Measurements from ENCODE around the gene ARHGAP6.

Gene ARHGAP6

DNA sequence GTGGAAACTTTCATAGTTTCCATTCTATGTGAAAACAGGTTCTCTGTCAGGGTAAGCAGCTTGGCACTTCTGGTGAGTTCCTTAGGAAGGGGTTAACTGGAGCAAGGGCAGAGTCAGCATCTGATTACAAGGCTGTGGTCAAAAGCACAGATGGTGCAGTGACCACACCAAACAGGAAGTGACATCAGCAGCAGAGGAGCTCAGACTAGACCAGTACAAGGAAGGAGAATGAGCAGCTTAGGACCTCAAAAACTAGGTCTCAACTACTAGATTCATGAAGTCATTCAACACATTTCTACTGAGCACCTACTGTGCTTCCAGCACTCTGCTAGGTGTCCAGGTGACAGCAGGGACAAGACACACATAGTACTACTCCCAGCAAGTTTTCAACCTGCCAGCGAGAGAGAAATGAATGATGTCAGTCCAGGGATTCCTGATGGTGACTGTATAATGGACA, 242.3 kb downstream of the ARHGAP6 start:
- TF ChIP-seq CTCF (conservative IDR thresholded peaks at IDR 0.05; ENCODE audit: low read depth, low read length): no peak
- Histone ChIP-seq H3K4me2 (peak overlapping the region; percentile 82), H3K4me3 (IDR thresholded peaks at IDR 0.05; ENCODE audit: insufficient read depth, low read depth, low read length) (no peak overlapping the region), H4K20me1 (ENCODE audit: insufficient read depth) (no peaks in the 10 kb centered on the region), H3K36me3 (ENCODE audit: insufficient read depth) (no peaks in the 10 kb centered on the region), H2AFZ (ENCODE audit: low read depth) (no peak overlapping the region), H3K4me1 (ENCODE audit: low read depth, poor library complexity, severe bottlenecking) (peaks cover 69% of the 10 kb centered on the region), H3K79me2 (ENCODE audit: insufficient read depth, low read depth) (peaks cover 63% of the 10 kb centered on the region), H3K27ac (peak overlapping the region; percentile 93), H3K27me3 (ENCODE audit: insufficient read depth, low read depth) (no peaks in the 10 kb centered on the region), H3K9ac (peak overlapping the region; percentile 62)

GRCh38 chrX:11422525-11422857, 243.2 kb downstream of the ARHGAP6 start:
- H3K27me3 ChIP-seq (ENCODE audit: insufficient read depth, low read depth): no peaks in the 10 kb centered on the region
- no peaks in the 10 kb centered on the region for H4K20me1 ChIP-seq (ENCODE audit: insufficient read depth)
- no peak for TF ChIP-seq CTCF (conservative IDR thresholded peaks at IDR 0.05; ENCODE audit: low read depth, low read length)
- no peak overlapping the region for H2AFZ ChIP-seq (ENCODE audit: low read depth)
- peaks cover 63% of the 10 kb centered on the region for H3K79me2 ChIP-seq (ENCODE audit: insufficient read depth, low read depth)
- H3K9ac ChIP-seq: no peak overlapping the region
- peaks cover 68% of the 10 kb centered on the region for H3K4me1 ChIP-seq (ENCODE audit: low read depth, poor library complexity, severe bottlenecking)
- no peaks in the 10 kb centered on the region for H3K36me3 ChIP-seq (ENCODE audit: insufficient read depth)
- H3K27ac ChIP-seq: peak overlapping the region; percentile 93
- no peak overlapping the region for H3K4me3 ChIP-seq (IDR thresholded peaks at IDR 0.05; ENCODE audit: insufficient read depth, low read depth, low read length)
- peak overlapping the region; percentile 82 for H3K4me2 ChIP-seq

DNA sequence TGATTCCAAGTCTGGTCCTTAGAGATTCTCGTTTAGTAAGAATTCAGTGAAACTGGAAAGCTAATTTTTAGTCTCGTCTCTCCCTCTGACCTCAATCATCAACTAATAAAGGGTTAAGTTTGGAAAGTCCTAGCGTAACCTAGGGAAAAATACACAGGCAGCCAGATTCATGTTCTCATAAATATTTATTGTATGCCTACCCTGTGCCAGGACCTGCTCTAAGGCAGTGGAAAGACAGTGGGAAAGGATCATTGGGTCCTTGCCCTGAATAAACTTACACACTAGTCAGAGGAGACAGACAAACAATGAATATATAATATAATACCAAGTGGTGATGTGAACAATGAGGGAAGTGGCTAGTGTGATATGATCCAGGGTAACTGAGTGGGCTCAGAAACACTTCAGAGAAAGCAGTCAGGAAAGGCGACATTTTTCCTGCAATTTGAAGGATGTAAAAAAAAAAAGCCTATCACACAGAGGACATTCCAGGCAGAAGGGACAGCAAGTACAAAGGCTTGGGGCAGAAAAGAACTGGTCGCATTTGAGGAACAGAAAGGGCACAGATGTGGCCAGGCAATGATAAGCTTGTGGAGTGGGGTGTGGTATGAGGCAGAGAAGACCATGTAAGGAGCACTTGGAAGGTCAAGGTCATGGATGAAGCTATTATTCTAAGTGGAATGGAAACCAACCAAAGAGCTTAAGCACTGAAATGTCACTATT, 243.8 kb downstream of the ARHGAP6 start:
- Histone ChIP-seq H4K20me1 (ENCODE audit: insufficient read depth) (no peaks in the 10 kb centered on the region), H3K4me3 (IDR thresholded peaks at IDR 0.05; ENCODE audit: insufficient read depth, low read depth, low read length) (no peak overlapping the region), H2AFZ (ENCODE audit: low read depth) (no peak overlapping the region), H3K27me3 (ENCODE audit: insufficient read depth, low read depth) (no peaks in the 10 kb centered on the region), H3K4me1 (ENCODE audit: low read depth, poor library complexity, severe bottlenecking) (peaks cover 68% of the 10 kb centered on the region), H3K79me2 (ENCODE audit: insufficient read depth, low read depth) (peaks cover 62% of the 10 kb centered on the region), H3K36me3 (ENCODE audit: insufficient read depth) (no peaks in the 10 kb centered on the region), H3K4me2 (peak overlapping the region; percentile 82), H3K9ac (no peak overlapping the region), H3K27ac (peak overlapping the region; percentile 93; the same call in 1 of the 2 replicates)
- no peak for TF ChIP-seq CTCF (conservative IDR thresholded peaks at IDR 0.05; ENCODE audit: low read depth, low read length)

GRCh38 chrX:11420851-11421250, 244.9 kb downstream of the ARHGAP6 start:
- Histone ChIP-seq H3K27ac (no peak overlapping the region; the same call in 1 of the 2 replicates), H3K79me2 (ENCODE audit: insufficient read depth, low read depth) (peaks cover 51% of the 10 kb centered on the region), H2AFZ (ENCODE audit: low read depth) (no peak overlapping the region), H4K20me1 (ENCODE audit: insufficient read depth) (no peaks in the 10 kb centered on the region), H3K27me3 (ENCODE audit: insufficient read depth, low read depth) (no peaks in the 10 kb centered on the region), H3K9ac (no peak overlapping the region), H3K4me1 (ENCODE audit: low read depth, poor library complexity, severe bottlenecking) (peaks cover 62% of the 10 kb centered on the region), H3K4me2 (peak overlapping the region; percentile 82; the same call in 1 of the 2 replicates), H3K4me3 (IDR thresholded peaks at IDR 0.05; ENCODE audit: insufficient read depth, low read depth, low read length) (no peak overlapping the region), H3K36me3 (ENCODE audit: insufficient read depth) (no peaks in the 10 kb centered on the region)
- TF ChIP-seq CTCF (conservative IDR thresholded peaks at IDR 0.05; ENCODE audit: low read depth, low read length): no peak
